ENCODE measurements around the gene PRKCB.

Gene PRKCB

GRCh38 chr16:24131294-24131693 lies 295.5 kb downstream of the PRKCB start:
- no peak for TF ChIP-seq CTCF (IDR thresholded peaks at IDR 0.05)

- TF ChIP-seq CTCF (IDR thresholded peaks at IDR 0.05) = no peak
Measured at GRCh38 chr16:24132048-24132796, 296.4 kb downstream of the PRKCB start.

GRCh38 chr16:24132797-24133155 lies 297.0 kb downstream of the PRKCB start:
- TF ChIP-seq CTCF (IDR thresholded peaks at IDR 0.05) = no peak

GRCh38 chr16:24135624-24136565 lies 300.1 kb downstream of the PRKCB start:
- TF ChIP-seq CTCF (IDR thresholded peaks at IDR 0.05) = no peak

- no peak for TF ChIP-seq CTCF (IDR thresholded peaks at IDR 0.05)
Measured at GRCh38 chr16:24138024-24138423, 302.2 kb downstream of the PRKCB start.

- TF ChIP-seq CTCF (IDR thresholded peaks at IDR 0.05) = no peak
Measured at GRCh38 chr16:24138575-24138974, 302.8 kb downstream of the PRKCB start.

- TF ChIP-seq CTCF (IDR thresholded peaks at IDR 0.05) = no peak
Measured at GRCh38 chr16:24139282-24139681, 303.5 kb downstream of the PRKCB start.

Measured in LNCAP (cell line).